K562 (cell line): ENCODE results near the gene ESCO1. TPM values are rescaled to one million over a fixed set of nuclear protein-coding genes. Genes with fewer than 3 reads are reported as not detected.

Source experiments
- CCAR2 ChIP-seq: fragments of 200-400 bp; formaldehyde crosslinking; IDR thresholded peaks from 2 replicates; pipeline ENCODE4 v1.6.1; 2017; ENCODE audit warnings: mild to moderate bottlenecking, low read depth, low read length
- CCNT2 ChIP-seq: IDR thresholded peaks from 2 replicates; pipeline ENCODE4 v1.6.1; 2011; ENCODE audit warnings: borderline replicate concordance, low read depth, mild to moderate bottlenecking, moderate library complexity, mixed read lengths, low read length; ENCODE audit not compliant: insufficient read length; ENCODE audit errors: extremely low read depth
- EP300 ChIP-seq: IDR thresholded peaks from 2 replicates; pipeline ENCODE4 v1.6.1; 2012; ENCODE audit warnings: low read length, improper control_type of control experiment
- EP400 ChIP-seq: fragments of 450-650 bp; IDR thresholded peaks from 2 replicates; pipeline ENCODE4 v1.6.1; 2017; ENCODE audit warnings: antibody characterized with exemption, mild to moderate bottlenecking, moderate library complexity
- ETS1 ChIP-seq: conservative IDR thresholded peaks from 2 replicates; pipeline ENCODE4 v1.6.1; 2011; ENCODE audit warnings: low read depth, mild to moderate bottlenecking, low read length; ENCODE audit not compliant: control insufficient read depth
- FOXP1 ChIP-seq: sonication (generic); formaldehyde crosslinking; IDR thresholded peaks from 2 replicates; pipeline ENCODE4 v1.8.0; 2022; ENCODE audit warnings: mild to moderate bottlenecking, missing genetic modification reagents
- GABPA ChIP-seq: fragments of 200-800 bp; sonication (Bioruptor generic); conservative IDR thresholded peaks from 2 replicates; pipeline ENCODE4 v1.6.1; 2016; ENCODE audit warnings: low read depth, missing genetic modification characterization, missing compliant biosample characterization
- HNRNPLL ChIP-seq: fragments of 200-400 bp; formaldehyde crosslinking; IDR thresholded peaks from 2 replicates; pipeline ENCODE4 v1.6.1; 2017; ENCODE audit warnings: low read length, low read depth, mild to moderate bottlenecking; ENCODE audit not compliant: poor library complexity, severe bottlenecking
- KDM4B ChIP-seq, 2 experiments: fragments of 450-650 bp in 1 of 2; sonication (generic) in 1 of 2; IDR thresholded peaks; 2 replicates each; pipeline ENCODE4 v1.6.1; 2016 to 2017; ENCODE audit warnings: borderline replicate concordance in 2 of 2, antibody characterized with exemption in 1 of 2, low read depth in 1 of 2, mild to moderate bottlenecking in 1 of 2
- MAX ChIP-seq: sonication (generic); formaldehyde crosslinking; IDR thresholded peaks from 2 replicates; pipeline ENCODE4 v1.9.0; 2022; ENCODE audit warnings: mild to moderate bottlenecking, missing genetic modification reagents
- MITF ChIP-seq: IDR thresholded peaks from 2 replicates; pipeline ENCODE4 v1.6.1; 2014; ENCODE audit warnings: antibody characterized with exemption
- PCBP1 ChIP-seq: fragments of 200-400 bp; formaldehyde crosslinking; IDR thresholded peaks from 2 replicates; pipeline ENCODE4 v1.6.1; 2018; ENCODE audit warnings: mild to moderate bottlenecking, low read depth, low read length; ENCODE audit not compliant: poor library complexity, severe bottlenecking
- SREBF1 ChIP-seq: fragments of 150-350 bp; IDR thresholded peaks from 2 replicates; pipeline ENCODE4 v1.6.1; 2014; ENCODE audit warnings: antibody characterized with exemption, low read depth, low read length, borderline replicate concordance
- SUPT5H ChIP-seq: fragments of 450-650 bp; IDR thresholded peaks from 2 replicates; pipeline ENCODE4 v1.6.1; 2016
- TCF3 ChIP-seq: sonication (generic); formaldehyde crosslinking; IDR thresholded peaks from 2 replicates; pipeline ENCODE4 v1.4.0; 2020; ENCODE audit warnings: mild to moderate bottlenecking, missing genetic modification reagents
- TOE1 ChIP-seq, 2 experiments: fragments of 450-650 bp in 1 of 2; sonication (generic) in 1 of 2; formaldehyde crosslinking in 1 of 2; IDR thresholded peaks; 2 replicates each; pipeline versions ENCODE4 v1.7.1 to v1.8.0; 2016 to 2022; ENCODE audit warnings: borderline replicate concordance in 2 of 2, mild to moderate bottlenecking in 2 of 2, antibody characterized with exemption in 1 of 2, inconsistent platforms in 1 of 2, low read depth in 1 of 2, missing genetic modification reagents in 1 of 2, moderate library complexity in 1 of 2
- ZKSCAN1 ChIP-seq: fragments of 150-350 bp; IDR thresholded peaks from 2 replicates; pipeline ENCODE4 v1.6.1; 2016; ENCODE audit warnings: low read depth, low read length
- ZNF23 ChIP-seq: fragments of 250-450 bp; sonication (Bioruptor Pico); IDR thresholded peaks from 2 replicates; pipeline ENCODE4 v1.4.0; 2020; ENCODE audit warnings: mild to moderate bottlenecking
- ZNF274 ChIP-seq: IDR thresholded peaks from 2 replicates; pipeline ENCODE4 v1.6.1; 2011; ENCODE audit warnings: low read depth, mild to moderate bottlenecking, low read length, moderate library complexity, borderline replicate concordance
- ZNF695 ChIP-seq: fragments of 450-650 bp; formaldehyde crosslinking; IDR thresholded peaks from 2 replicates; pipeline ENCODE4 v1.4.0; 2020; ENCODE audit warnings: mild to moderate bottlenecking, moderate library complexity
- polyA plus RNA-seq, 8 experiments: library from polyadenylated mRNA; depleted of rRNA in 4 of 8; stranded (reverse) in 5 of 8; unstranded in 3 of 8; fragments of >200 nt; fragmentation: Nextera tagmentation in 2 of 8; fragmentation: Illumina TruSeq in 1 of 8; extraction: Ambion mirVana in 2 of 8; extraction: Trizol in 1 of 8; gene quantifications; 2 replicates each; pipeline versions ENCODE4 v1.2.1 to v1.2.3, GENCODE V29; 2011 to 2014; ENCODE audit warnings: inconsistent platforms in 1 of 8, missing spikeins in 1 of 8
- total RNA-seq, 7 experiments: library from RNA; depleted of rRNA in 6 of 7; stranded (reverse); fragments of >200 nt in 6 of 7; fragmentation: Illumina TruSeq in 2 of 7; extraction: Trizol in 2 of 7; gene quantifications; 2 replicates each; pipeline versions ENCODE4 v1.2.1 to v1.2.3, GENCODE V29; 2011 to 2021; ENCODE audit warnings: low replicate concordance in 1 of 7

The ESCO1 gene
- total and polyA plus RNA-seq, 9 of the 15 experiments (the other 6 are each of a cell fraction or from before 2014, with no cell fraction given): 15.0 to 31.3 (median 19.6) TPM

GRCh38 chr18:21612125-21613039 lies 11.9 kb upstream of the ESCO1 start, which contains the start of gene SNRPD1 (continued):
- peak; percentile 90 for TF ChIP-seq ETS1
- 0 out of 2 replicates have a peak, but pooled peaks have one; percentile 47 for TF ChIP-seq ZKSCAN1
- TF ChIP-seq TOE1 (IDR thresholded peaks at IDR 0.05; ENCODE audit: borderline replicate concordance): peak; percentile 78
- no peak for TF ChIP-seq TOE1 (CRISPR knock-in tag; IDR thresholded peaks at IDR 0.05; ENCODE audit: borderline replicate concordance, low read depth)
- no peak; the same call in 1 of the 2 replicates for TF ChIP-seq ZNF274
- TF ChIP-seq SREBF1: no peak
- TF ChIP-seq CCNT2: peak; percentile 69
- peak; percentile 86 for TF ChIP-seq PCBP1
- no peak for TF ChIP-seq MITF
- no peak for TF ChIP-seq ZNF23 (CRISPR knock-in tag)
- peak; percentile 26 for TF ChIP-seq TCF3
- peak; percentile 83; the same call in 1 of the 2 replicates for TF ChIP-seq FOXP1 (CRISPR knock-in tag)
- TF ChIP-seq EP300: peak; percentile 55
- TF ChIP-seq CCAR2: no peak
- TF ChIP-seq GABPA (tag): peak; percentile 97
- peak; percentile 98 for TF ChIP-seq HNRNPLL
- TF ChIP-seq MAX: peak; percentile 96
- TF ChIP-seq EP400: peak; percentile 100
- peak in 1 of 2 experiments; percentile 83; a peak in 2 of 4 replicates for TF ChIP-seq KDM4B (IDR thresholded peaks at IDR 0.05; ENCODE audit: borderline replicate concordance in 2 of 2, low read depth in 1 of 2)
- peak; percentile 98 for TF ChIP-seq SUPT5H
- TF ChIP-seq ZNF695 (CRISPR knock-in tag): no peak
